IMR-90 (cell line): ENCODE measurements around the gene SYVN1. TPM values are rescaled to one million over a fixed set of nuclear protein-coding genes. Genes with fewer than 3 reads are reported as not detected.

Source experiments
- ATAC-seq: fragments of 200-7000 bp; cut with Tn5 transposase; 2 replicates; pipeline ENCODE4 v1.9.1; 2020; ENCODE audit warnings: low read depth, mild to moderate bottlenecking, moderate library complexity
- BruUV-seq: library from RNA; stranded (reverse); fragments of 400-500 nt; replicated peaks from 2 replicates; lab custom pipeline; 2021; lab: Mats Ljungman, UMichigan
- CTCF ChIA-PET: fragments of 300-600 bp; formaldehyde crosslinking; extraction: SDS; loops from one replicate; lab custom pipeline; 2021; ENCODE audit warnings: antibody characterized with exemption; lab: Yijun Ruan, JAX
- POLR2A ChIA-PET: fragments of 300-600 bp; sonication (Branson Sonifier 250); formaldehyde crosslinking; loops from one replicate; lab custom pipeline; 2022; ENCODE audit warnings: antibody characterized with exemption; ENCODE audit not compliant: unreplicated experiment; lab: Charles Lee
- DNase-seq: peaks from one replicate; pipeline ENCODE4 v3.0.0; 2013
- H2AFZ ChIP-seq: replicated peaks from 2 replicates; pipeline ENCODE3; 2013; ENCODE audit warnings: low read length, mild to moderate bottlenecking; ENCODE audit not compliant: poor library complexity
- H2AK5ac ChIP-seq: 2 replicates; pipeline ENCODE4 v1.6.1; 2013; ENCODE audit warnings: low read depth, low read length, inconsistent platforms
- H2AK9ac ChIP-seq: replicated peaks from 2 replicates; pipeline ENCODE3; 2013; ENCODE audit warnings: mild to moderate bottlenecking, low read depth, low read length, moderate library complexity; ENCODE audit not compliant: poor library complexity
- H2BK120ac ChIP-seq: 2 replicates; pipeline ENCODE4 v1.6.1; 2013; ENCODE audit warnings: low read depth, low read length, inconsistent platforms
- H2BK15ac ChIP-seq: 3 replicates; pipeline ENCODE4 v1.6.1; 2013; ENCODE audit warnings: low read depth, low read length, inconsistent platforms
- H2BK20ac ChIP-seq: 2 replicates; pipeline ENCODE4 v1.6.1; 2013; ENCODE audit warnings: low read depth, mild to moderate bottlenecking, inconsistent platforms, low read length, moderate library complexity
- H2BK5ac ChIP-seq: 2 replicates; pipeline ENCODE4 v1.6.1; 2013; ENCODE audit warnings: mild to moderate bottlenecking, low read depth, low read length, inconsistent platforms; ENCODE audit not compliant: poor library complexity, severe bottlenecking
- H3K14ac ChIP-seq: replicated peaks from 2 replicates; pipeline ENCODE4 v1.6.1; 2013; ENCODE audit warnings: low read depth, low read length, inconsistent platforms
- H3K18ac ChIP-seq: 2 replicates; pipeline ENCODE4 v1.6.1; 2013; ENCODE audit warnings: low read depth, low read length, control low read depth
- H3K23ac ChIP-seq: 2 replicates; pipeline ENCODE4 v1.6.1; 2013; ENCODE audit warnings: low read depth, low read length, inconsistent platforms
- H3K27ac ChIP-seq: 2 replicates; pipeline ENCODE4 v1.5.1; 2013; ENCODE audit warnings: mild to moderate bottlenecking, control low read depth, low read length; ENCODE audit not compliant: insufficient read depth
- H3K27me3 ChIP-seq: 2 replicates; pipeline ENCODE4 v1.6.1; 2013; ENCODE audit warnings: low read length; ENCODE audit not compliant: control insufficient read depth, insufficient read depth
- H3K36me3 ChIP-seq: 2 replicates; pipeline ENCODE4 v1.6.1; 2013; ENCODE audit warnings: low read length, mixed read lengths; ENCODE audit not compliant: control insufficient read depth, insufficient read depth
- H3K4ac ChIP-seq: 2 replicates; pipeline ENCODE4 v1.6.1; 2013; ENCODE audit warnings: low read depth, low read length, inconsistent platforms
- H3K4me1 ChIP-seq: 2 replicates; pipeline ENCODE4 v1.6.1; 2013; ENCODE audit warnings: low read length, mixed read lengths; ENCODE audit not compliant: control insufficient read depth, insufficient read depth
- H3K4me2 ChIP-seq: 2 replicates; pipeline ENCODE4 v1.6.1; 2013; ENCODE audit warnings: low read depth, mild to moderate bottlenecking, control low read depth, low read length, moderate library complexity
- H3K4me3 ChIP-seq: 2 replicates; pipeline ENCODE4 v1.5.1; 2013; ENCODE audit warnings: low read depth, mild to moderate bottlenecking, control low read depth, low read length, moderate library complexity; ENCODE audit not compliant: insufficient read depth
- H3K56ac ChIP-seq: 2 replicates; pipeline ENCODE4 v1.6.1; 2013; ENCODE audit warnings: low read length, inconsistent platforms; ENCODE audit not compliant: insufficient read depth; ENCODE audit errors: extremely low read depth
- H3K79me1 ChIP-seq, 2 experiments: 2 replicates each; pipeline ENCODE4 v1.6.1; 2013; ENCODE audit warnings: low read length in 2 of 2, inconsistent platforms in 1 of 2, low read depth in 1 of 2
- H3K9ac ChIP-seq: 2 replicates; pipeline ENCODE4 v1.6.1; 2013; ENCODE audit warnings: low read depth, low read length, control low read depth
- H3K9me1 ChIP-seq: 2 replicates; pipeline ENCODE4 v1.6.1; 2013; ENCODE audit warnings: low read length, inconsistent platforms; ENCODE audit not compliant: insufficient read depth
- H3K9me3 ChIP-seq: 2 replicates; pipeline ENCODE4 v1.6.1; 2013; ENCODE audit warnings: low read length; ENCODE audit not compliant: control insufficient read depth, insufficient read depth
- H4K20me1 ChIP-seq: 2 replicates; pipeline ENCODE4 v1.6.1; 2013; ENCODE audit warnings: low read length, inconsistent platforms; ENCODE audit not compliant: insufficient read depth
- H4K5ac ChIP-seq: 2 replicates; pipeline ENCODE4 v1.6.1; 2013; ENCODE audit warnings: mild to moderate bottlenecking, low read depth, low read length, control low read depth
- H4K8ac ChIP-seq, 2 experiments: 2 replicates each; pipeline ENCODE4 v1.6.1; 2013; ENCODE audit warnings: low read depth in 2 of 2, low read length in 2 of 2, control low read depth in 1 of 2, inconsistent platforms in 1 of 2
- H4K91ac ChIP-seq: 2 replicates; pipeline ENCODE4 v1.6.1; 2013; ENCODE audit warnings: low read depth, low read length, inconsistent platforms; ENCODE audit not compliant: insufficient read depth
- BHLHE40 ChIP-seq: fragments of 150-350 bp; IDR thresholded peaks from 2 replicates; pipeline ENCODE4 v1.6.1; 2016; ENCODE audit warnings: mild to moderate bottlenecking, low read depth, low read length
- CEBPB ChIP-seq: IDR thresholded peaks from 2 replicates; pipeline ENCODE4 v1.6.1; 2012; ENCODE audit warnings: low read depth, low read length, improper control_type of control experiment
- CHD1 ChIP-seq: IDR thresholded peaks from 2 replicates; pipeline ENCODE4 v1.6.1; 2012; ENCODE audit warnings: low read depth, low read length, improper control_type of control experiment
- CTCF ChIP-seq: conservative IDR thresholded peaks from 2 replicates; pipeline ENCODE4 v1.5.1; 2012; ENCODE audit warnings: mild to moderate bottlenecking, low read depth, low read length, improper control_type of control experiment
- ELK1 ChIP-seq: fragments of 150-350 bp; IDR thresholded peaks from 2 replicates; pipeline ENCODE4 v1.6.1; 2016; ENCODE audit warnings: low read depth, mild to moderate bottlenecking, low read length, moderate library complexity, borderline replicate concordance
- FOS ChIP-seq: fragments of 150-350 bp; IDR thresholded peaks from 2 replicates; pipeline ENCODE4 v1.6.1; 2016; ENCODE audit warnings: low read depth, low read length
- MAFK ChIP-seq: IDR thresholded peaks from 2 replicates; pipeline ENCODE4 v1.6.1; 2012; ENCODE audit warnings: low read depth, low read length, improper control_type of control experiment
- MAZ ChIP-seq: IDR thresholded peaks from 2 replicates; pipeline ENCODE4 v1.6.1; 2012; ENCODE audit warnings: low read depth, mild to moderate bottlenecking, low read length, improper control_type of control experiment, moderate library complexity, borderline replicate concordance
- MXI1 ChIP-seq: IDR thresholded peaks from 2 replicates; pipeline ENCODE4 v1.6.1; 2012; ENCODE audit warnings: low read depth, mild to moderate bottlenecking, low read length, moderate library complexity, borderline replicate concordance
- NFE2L2 ChIP-seq: fragments of 150-350 bp; IDR thresholded peaks from 2 replicates; pipeline ENCODE4 v1.6.1; 2016; ENCODE audit warnings: low read depth, mild to moderate bottlenecking, low read length
- POLR2A ChIP-seq: IDR thresholded peaks from 2 replicates; pipeline ENCODE4 v1.6.1; 2012; ENCODE audit warnings: mild to moderate bottlenecking, low read depth, low read length
- RAD21 ChIP-seq: IDR thresholded peaks from 2 replicates; pipeline ENCODE4 v1.6.1; 2012; ENCODE audit warnings: low read length, improper control_type of control experiment
- RCOR1 ChIP-seq: IDR thresholded peaks from 2 replicates; pipeline ENCODE4 v1.6.1; 2012; ENCODE audit warnings: mild to moderate bottlenecking, low read length, improper control_type of control experiment; ENCODE audit not compliant: insufficient replicate concordance
- RFX5 ChIP-seq: IDR thresholded peaks from 2 replicates; pipeline ENCODE4 v1.8.0; 2012; ENCODE audit warnings: low read depth, mild to moderate bottlenecking, low read length, moderate library complexity
- SMC3 ChIP-seq: fragments of 150-350 bp; IDR thresholded peaks from 2 replicates; pipeline ENCODE4 v1.6.1; 2016; ENCODE audit warnings: low read depth, mild to moderate bottlenecking, antibody characterized with exemption, low read length, moderate library complexity
- USF2 ChIP-seq: fragments of 150-350 bp; IDR thresholded peaks from 2 replicates; pipeline ENCODE4 v1.6.1; 2017; ENCODE audit warnings: mild to moderate bottlenecking, antibody characterized with exemption, low read length, low read depth
- WGBS, 2 experiments: methylation state at CpG; one replicate each; pipeline versions ENCODE4 v1.1.5 to v1.1.7; 2013; ENCODE audit warnings: missing lambda C conversion rate in 2 of 2; ENCODE audit not compliant: insufficient read length in 1 of 2; ENCODE audit errors: extremely low coverage in 2 of 2; 5-methylcytosine and 5-hydroxymethylcytosine counted together
- dilution Hi-C: fragments of 300-500 bp; cut with HindIII; formaldehyde crosslinking; loops from one replicate; pipeline ENCODE4 v1.14.3; 2018; ENCODE audit warnings: low sequenced_read_pairs; ENCODE audit not compliant: unreplicated experiment
- in situ Hi-C: fragments of 300-500 bp; cut with MboI; formaldehyde crosslinking; loops from 3 replicates; pipeline ENCODE4 v1.14.3; 2019; ENCODE audit warnings: low sequenced_read_pairs, inconsistent platforms, mixed read lengths
- intact Hi-C: fragments of 100-400 bp; cut with micrococcal nuclease; formaldehyde crosslinking; loops from 2 replicates; pipeline ENCODE4 v1.10.0; 2022
- polyA plus RNA-seq, 3 experiments: library from polyadenylated mRNA; depleted of rRNA; stranded (reverse); fragments of >200 nt; gene quantifications; 2 replicates each; pipeline ENCODE4 v1.2.3, GENCODE V29; 2012; ENCODE audit warnings: low replicate concordance in 1 of 3
- total RNA-seq: library from RNA; depleted of rRNA; stranded (reverse); fragments of >200 nt; gene quantifications from 2 replicates; pipeline ENCODE4 v1.2.3, GENCODE V29; 2012

SYVN1 gene
- total and polyA plus RNA-seq, 2 of the 4 experiments (the other 2 are of a cell fraction), result 9.5 to 52.9 TPM

- Histone ChIP-seq H3K4me3 (no peak overlapping the region), H4K20me1 (peaks cover 3% of the 10 kb centered on the region; the same call in 1 of the 2 replicates), H3K36me3 (peaks cover 5% of the 10 kb centered on the region), H3K14ac (no peak overlapping the region), H3K27me3 (no peaks in the 10 kb centered on the region), H4K5ac (no peak overlapping the region), H2AK5ac (no peak overlapping the region), H2BK20ac (no peak overlapping the region), H4K91ac (no peak overlapping the region), H3K56ac (no peak overlapping the region), H2AFZ (no peak overlapping the region), H3K27ac (no peak overlapping the region), H2BK5ac (no peak overlapping the region), H3K4me2 (no peak overlapping the region), H3K9ac (no peak overlapping the region), H2BK15ac (no peak overlapping the region), H4K8ac (no peak overlapping the region), H3K9me1 (peaks cover 11% of the 10 kb centered on the region), H3K18ac (no peak overlapping the region), H3K4ac (no peak overlapping the region), H3K4me1 (peaks cover 4% of the 10 kb centered on the region), H3K23ac (no peak overlapping the region), H2AK9ac (no peak overlapping the region), H3K9me3 (no peaks in the 10 kb centered on the region), H3K79me1 (peaks cover 23 to 56% of the 10 kb centered on the region in 2 experiments), H2BK120ac (no peak overlapping the region)
- no TSS peak for BruUV-seq
- WGBS, 2 experiments, result no CpG with 5 or more reads among the region's 6 CpGs
- ChIA-PET POLR2A (no interaction called here), CTCF (interaction anchor here (3.9 kb wide), 1 partner anchor 11 kb away, joined by 15 read pairs; the partner anchor contains the start of gene TM7SF2)
- DNase-seq (no peak), ATAC-seq (no peak)
- TF ChIP-seq MAFK (no peak), RAD21 (no peak), ELK1 (no peak), CEBPB (no peak), RFX5 (no peak), NFE2L2 (no peak), POLR2A (no peak), CTCF (no peak), BHLHE40 (no peak), MXI1 (no peak), FOS (no peak), SMC3 (no peak), MAZ (no peak), RCOR1 (no peak), CHD1 (no peak), USF2 (no peak)
- dilution Hi-C loops (no loop called here), intact Hi-C loops (no loop called here), in situ Hi-C loops (no loop called here)
These were observed 33.5 kb downstream of the SYVN1 start for GRCh38 chr11:65100674-65101350.
